NCI-H2196 treated with DMSO at 0.1 percent for 48 hours (cell line): Measurements from ENCODE around the gene PAFAH2.
"Not testable (repeated sequence)": the region's sequence is repeated elsewhere in the genome, so short reads cannot be mapped to it uniquely, and the experiment has no call there.

Experiments
- DNase-seq: peaks from one replicate; lab custom pipeline; 2025; ENCODE audit not compliant: unreplicated experiment; lab: John Stamatoyannopoulos, UW

The PAFAH2 gene

GRCh38 chr1:25943511-25943910, 54.4 kb downstream of the PAFAH2 start:
- not testable (repeated sequence) for DNase-seq

- no peak for DNase-seq
Measured at GRCh38 chr1:25936947-25937346, 60.9 kb downstream of the PAFAH2 start.

- no peak for DNase-seq
Measured at GRCh38 chr1:25933479-25934365, 64.1 kb downstream of the PAFAH2 start.

DNA sequence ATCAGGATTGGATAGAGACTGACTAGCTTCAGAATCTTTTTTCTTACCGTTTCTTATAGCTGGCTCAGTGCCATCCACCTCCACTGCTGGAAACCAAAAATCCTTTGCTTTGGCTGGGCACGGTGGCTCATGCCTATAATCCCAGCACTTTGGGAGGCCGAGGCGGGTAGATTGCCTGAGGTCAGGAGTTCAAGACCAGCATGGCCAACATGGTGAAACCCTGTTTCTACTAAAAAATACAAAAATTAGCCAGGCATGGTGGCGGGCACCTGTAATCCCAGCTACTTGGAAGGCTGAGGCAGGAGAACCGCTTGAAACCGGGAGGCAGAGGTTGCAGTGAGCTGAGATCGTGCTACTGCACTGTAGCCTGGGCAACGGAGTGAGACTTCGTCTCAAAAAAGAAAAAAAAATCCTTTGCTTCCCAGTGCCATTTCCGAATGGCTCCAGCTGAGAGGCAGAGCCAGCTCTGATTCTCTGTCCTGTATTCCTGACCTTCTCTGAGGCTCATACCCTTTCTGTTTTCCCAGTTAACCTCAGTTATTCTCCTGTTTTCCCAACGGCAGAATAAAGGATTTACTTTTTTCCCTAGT, 65.0 kb downstream of the PAFAH2 start:
- DNase-seq = not testable (repeated sequence)

DNA sequence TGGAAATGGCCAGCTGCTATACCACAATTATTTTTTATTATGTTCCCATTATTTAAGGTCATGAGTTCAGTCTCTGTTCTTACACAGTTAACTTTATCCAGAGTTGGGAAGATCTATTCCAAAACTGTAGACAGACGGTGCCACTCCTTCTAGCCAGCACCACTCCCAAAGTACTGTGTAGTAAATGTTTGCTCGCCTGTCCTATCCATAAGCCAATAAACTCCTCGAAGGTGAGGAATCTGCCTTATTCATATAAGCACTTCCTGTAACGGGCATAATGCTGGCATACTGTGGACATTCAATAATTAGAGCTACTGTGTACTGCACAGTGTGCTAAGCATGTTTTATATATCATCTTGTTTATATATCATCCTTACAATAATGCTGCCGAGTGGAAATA, 65.5 kb downstream of the PAFAH2 start:
- DNase-seq = no peak

DNA sequence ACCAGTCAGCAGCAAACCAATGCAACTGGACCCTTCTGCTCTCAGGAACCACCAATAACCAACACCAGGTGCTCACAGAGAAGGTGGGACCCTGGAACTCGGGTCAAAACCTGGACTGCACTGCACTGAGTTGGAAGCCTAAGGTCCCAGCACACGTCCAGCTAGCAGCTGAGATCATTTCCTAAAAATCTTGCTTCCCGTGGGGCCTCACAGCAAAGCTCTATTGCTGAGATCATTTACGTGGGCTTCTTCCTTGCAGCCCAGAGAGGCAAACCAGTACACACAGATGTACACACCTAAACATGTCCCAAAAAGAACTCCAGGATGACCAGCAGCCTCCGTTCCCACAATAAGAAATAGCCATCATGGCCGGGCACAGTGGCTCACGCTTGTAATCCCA, 68.8 kb downstream of the PAFAH2 start:
- DNase-seq = no peak

DNA sequence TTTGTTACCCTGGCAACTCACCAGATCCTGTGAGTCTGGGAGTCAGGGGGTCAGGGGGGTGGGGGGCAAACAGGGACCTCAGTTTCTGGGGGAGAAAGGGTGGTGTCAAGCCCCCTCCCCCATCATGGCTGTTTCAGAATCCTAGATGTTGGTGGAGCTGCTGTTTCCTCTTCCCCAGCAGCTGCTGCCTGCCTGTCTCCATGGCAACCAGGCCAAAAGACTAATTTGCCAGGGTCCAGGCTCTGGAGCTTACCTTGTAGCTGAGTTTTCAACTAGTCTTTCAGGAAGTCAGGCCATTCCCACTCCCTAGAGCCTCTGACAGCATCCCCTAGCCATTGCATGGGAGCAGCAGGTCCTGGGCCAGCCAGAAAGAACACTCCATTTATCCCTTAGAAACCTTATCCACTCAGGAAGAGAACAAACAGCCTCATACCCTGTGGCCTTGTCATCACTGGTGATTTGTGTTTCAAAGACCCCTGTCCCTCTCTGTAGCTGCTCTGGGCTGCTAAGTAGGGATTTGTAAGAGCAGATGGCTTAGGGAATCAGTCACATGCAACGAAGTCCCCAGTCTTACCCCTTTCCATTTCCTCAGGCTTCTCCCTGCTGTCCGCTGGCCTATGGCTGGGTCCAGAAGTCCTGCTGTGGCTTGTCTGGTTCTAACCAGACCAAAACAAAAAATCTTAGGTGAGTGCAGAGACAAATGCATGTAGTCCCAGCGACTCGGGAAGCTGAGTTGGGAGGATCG, 70.2 kb downstream of the PAFAH2 start:
- DNase-seq = peak; percentile 57

GRCh38 chr1:25926731-25927496, 70.9 kb downstream of the PAFAH2 start:
- peak; percentile 47 for DNase-seq

DNA sequence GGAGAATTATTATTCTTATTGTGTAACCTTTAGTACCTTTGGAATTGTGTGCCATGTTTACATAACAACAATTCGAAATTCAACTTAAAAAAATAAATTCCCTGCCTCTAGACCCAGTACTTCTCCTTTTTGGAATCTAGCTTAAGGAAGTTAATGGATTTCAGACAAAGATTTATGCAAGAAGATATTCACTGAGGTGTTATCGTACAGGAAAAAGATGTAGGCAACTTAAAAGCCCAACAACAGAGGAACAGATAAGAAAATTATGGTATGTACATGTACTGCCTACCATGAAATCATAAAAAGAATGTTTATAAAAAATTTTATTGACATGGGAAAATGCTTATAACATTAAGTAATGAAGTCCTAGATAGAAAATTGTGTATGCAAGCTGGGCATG, 73.4 kb downstream of the PAFAH2 start:
- DNase-seq = no peak

DNA sequence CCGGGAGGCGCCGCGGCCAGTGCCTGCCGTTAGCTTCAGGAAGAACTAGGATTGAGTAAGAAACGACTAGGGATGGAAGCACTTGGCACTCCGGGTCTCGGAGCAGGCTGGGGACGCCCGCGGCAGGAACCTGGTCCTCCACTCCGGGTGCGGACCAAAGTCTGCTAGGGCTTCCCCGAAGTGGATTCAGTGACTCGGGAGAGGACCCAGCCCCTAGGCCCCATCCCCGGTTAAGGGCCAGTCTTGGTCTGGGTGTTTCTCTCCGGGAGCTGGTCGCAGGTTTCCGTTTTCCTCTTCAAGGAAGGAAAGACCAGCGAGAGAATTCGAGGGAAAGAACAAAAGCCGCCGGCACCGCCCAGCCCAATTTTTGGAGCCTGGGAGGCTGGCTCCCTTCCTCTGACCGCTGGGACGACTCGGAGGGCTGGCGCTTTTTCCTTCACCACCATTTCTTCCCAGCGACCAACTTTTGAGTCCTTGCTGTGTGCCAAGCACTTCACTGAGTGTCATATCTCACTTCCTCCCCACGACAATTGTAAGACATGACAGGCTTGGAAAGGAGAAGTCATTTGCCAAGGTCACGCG, 74.8 kb downstream of the PAFAH2 start:
- no peak for DNase-seq

GRCh38 chr1:25922056-25922970, 75.5 kb downstream of the PAFAH2 start:
- DNase-seq = peak; percentile 75

- no peak for DNase-seq
Measured at GRCh38 chr1:25918615-25919014, 79.2 kb downstream of the PAFAH2 start.

DNA sequence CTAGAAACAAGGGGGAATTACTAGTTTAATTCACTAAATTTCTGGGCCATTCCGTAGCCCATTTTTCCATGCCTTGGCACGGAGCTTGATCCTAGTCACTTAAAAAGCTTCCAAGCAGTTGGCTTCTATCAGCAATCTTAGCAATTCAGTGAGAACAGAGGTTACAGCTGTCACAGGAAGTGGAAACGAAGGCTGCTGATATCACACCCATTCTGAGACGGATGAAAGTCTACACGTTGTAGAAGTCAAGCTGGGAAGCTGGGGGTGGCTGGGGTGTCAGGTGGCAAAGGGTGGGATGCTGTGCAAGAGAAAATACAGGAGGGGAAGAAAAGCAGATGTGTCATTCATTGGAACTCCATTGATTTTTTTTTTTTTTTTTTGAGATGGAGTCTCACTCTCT, 79.9 kb downstream of the PAFAH2 start:
- no peak for DNase-seq

DNA sequence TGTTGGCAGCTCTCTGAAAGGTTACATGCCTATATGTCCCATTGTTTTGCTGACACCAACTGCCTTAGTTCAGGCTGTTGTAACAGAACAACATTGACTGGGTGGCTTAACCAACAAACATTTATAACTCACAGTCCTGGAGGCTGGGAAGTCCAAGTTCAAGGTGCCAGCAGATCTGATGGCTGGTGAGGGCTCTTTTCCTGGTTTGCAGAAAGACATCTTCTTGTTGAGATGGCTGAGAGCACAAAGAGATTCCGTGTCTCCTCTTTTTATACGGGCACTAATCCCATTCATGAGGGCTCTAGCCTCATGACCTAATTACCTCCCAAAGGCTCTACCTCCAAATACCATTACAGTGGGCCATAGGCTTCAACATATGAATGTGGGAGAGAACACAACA, 81.4 kb downstream of the PAFAH2 start:
- DNase-seq = no peak

GRCh38 chr1:25914074-25914995, 83.5 kb downstream of the PAFAH2 start:
- no peak for DNase-seq

DNA sequence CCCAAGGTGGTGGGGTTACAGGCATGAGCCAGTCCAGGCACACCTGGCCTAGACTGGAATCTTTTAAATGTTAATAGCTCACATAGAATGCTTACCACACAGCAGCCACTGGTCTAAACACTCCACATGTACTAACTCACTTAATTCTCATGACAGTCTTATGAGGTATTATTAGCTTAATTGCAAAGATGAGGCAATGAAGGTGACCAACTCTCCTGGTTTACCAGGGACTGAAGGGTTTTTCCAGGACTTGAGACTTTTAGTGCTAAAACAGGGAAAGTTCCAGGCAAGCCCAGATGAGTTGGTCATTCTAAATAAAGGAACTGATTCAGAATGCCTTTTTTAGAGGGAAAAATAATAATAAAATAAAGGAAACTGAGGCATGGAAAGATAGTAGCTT, 84.7 kb downstream of the PAFAH2 start:
- DNase-seq = no peak

DNA sequence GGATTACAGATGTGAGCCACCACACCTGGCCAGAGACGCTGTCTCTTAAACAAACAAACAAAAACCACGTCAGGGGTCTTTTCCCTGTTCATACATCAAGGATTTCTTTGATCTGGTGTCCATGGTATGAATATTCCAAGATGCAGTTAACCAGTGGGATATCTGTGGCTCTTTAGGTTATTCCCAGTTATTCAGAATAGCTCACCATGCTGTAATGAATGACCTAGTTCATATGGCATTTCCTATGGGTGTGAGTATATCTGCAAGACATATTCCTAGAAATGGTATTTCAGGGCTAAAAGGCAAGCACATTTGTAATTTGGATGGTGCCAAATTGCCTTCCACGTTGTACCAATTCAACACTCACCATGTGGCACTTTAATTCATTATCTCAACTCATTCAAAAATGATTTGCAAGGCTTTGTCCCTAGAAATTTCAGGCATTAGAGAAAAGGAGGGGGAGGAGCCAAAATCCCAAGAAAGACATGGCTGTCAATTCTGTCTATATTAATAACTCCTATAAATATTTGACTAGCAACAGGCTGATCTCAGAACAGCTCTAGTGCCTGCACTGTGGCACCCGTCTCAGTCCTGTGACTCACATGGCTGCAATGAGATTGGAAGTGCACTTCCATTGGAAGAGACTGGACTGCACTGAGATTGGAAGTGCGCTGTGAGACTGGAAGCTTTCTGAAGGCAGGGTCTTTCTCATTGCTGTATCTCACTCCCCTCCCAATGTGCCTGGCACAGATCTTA, 85.6 kb downstream of the PAFAH2 start:
- DNase-seq = no peak

DNA sequence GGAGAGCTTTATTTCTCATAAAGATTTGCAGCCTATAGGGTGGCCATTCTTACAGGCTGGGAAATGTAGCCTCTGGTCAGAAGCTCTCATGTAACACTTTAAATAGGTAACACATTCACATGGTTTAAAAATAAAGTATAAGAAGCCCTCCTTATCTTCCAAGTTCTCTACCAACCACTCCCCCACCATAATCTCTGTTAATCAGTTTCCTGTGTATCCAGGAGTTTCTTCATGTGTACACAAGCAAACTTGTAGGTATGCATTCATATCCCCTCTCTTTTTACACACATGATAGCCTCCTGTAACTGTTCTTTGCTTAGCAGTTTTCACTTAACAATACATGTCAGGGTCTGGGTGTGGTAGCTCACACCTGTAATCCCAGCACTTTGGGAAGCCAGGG, 86.7 kb downstream of the PAFAH2 start:
- no peak for DNase-seq
